HG03558 (cell line): ENCODE measurements around the gene CNST.
A peak's percentile ranks its signal among the peaks of the same experiment; 100 is the strongest.

Source experiments
- ATAC-seq: cut with Tn5 transposase; IDR thresholded peaks from one replicate; pipeline ENCODE4 v1.9.1; 2021; ENCODE audit warnings: moderate number of reproducible peaks; ENCODE audit not compliant: unreplicated experiment; ENCODE audit errors: extremely low read depth

The CNST gene, protein sequence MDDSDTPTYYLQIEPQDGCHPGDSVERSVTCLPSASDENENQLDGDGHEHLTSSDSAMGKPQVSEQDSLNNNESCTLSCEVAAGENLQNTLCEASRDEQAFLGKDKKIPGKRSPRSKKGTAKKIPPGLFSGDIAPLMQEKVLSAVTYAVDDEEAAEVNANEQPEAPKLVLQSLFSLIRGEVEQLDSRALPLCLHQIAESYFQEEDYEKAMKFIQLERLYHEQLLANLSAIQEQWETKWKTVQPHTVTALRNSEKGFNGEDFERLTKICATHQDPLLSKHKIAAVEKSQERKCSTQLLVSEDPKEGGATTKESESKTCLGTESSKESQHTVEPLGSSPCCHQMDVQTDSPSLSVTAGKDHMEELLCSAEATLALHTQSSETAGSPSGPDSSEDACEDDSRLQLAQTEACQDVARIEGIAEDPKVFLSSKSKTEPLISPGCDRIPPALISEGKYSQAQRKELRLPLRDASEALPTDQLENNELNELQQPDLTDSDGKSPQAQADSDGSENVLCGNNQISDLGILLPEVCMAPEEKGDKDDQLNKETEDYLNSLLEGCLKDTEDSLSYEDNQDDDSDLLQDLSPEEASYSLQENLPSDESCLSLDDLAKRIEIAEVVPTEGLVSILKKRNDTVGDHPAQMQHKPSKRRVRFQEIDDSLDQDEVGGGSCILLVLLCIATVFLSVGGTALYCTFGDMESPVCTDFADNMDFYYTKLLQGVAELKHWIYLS

DNA sequence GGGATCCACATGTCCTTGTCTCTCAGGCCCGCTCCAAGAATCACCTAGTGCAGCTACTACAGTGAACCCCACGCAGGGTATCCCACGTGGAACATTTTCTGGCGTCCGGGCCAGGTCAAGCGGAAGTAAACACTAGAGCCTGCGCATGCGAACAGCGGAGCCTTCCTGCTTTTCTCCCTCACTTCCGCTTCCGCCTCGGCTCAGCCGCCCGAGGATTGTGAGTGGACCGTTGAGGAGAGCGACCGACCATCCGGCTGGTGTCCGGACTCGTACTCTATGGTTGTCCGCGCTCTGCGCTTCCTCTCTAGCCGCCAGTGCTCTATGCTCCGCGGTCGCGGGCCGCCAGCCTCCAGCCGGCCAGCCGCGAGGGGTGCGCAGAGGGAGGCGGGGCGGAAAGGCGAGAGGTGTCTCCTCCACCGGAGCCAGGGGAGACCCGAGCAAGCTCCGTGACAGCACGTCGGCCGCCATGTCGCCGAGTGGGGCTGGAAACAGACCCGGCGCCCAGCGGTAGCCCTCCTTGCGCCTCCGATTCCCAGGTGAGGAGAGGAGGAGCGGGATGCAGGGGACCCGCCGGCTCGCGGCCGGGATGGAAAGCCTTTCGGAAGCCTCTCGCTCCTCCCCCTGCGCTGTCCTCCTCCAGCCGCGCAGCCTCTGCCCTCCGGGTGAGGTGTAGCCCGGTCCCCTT is at the start of gene CNST, which contains the start of gene TFB2M:
Gene CNST (plus strand): TSS at position 329 of the 685 bp plus-strand sequence. CDS start 25,107 bp downstream, outside the sequence.
Gene TFB2M (minus strand): TSS at position 134 of the 685 bp plus-strand sequence. CDS start 123 bp downstream, at position 11.
- peak; percentile 89 for ATAC-seq

- ATAC-seq: no peak
Observed at GRCh38 chr1:246517391-246517790, 48.9 kb upstream of the CNST start.

DNA sequence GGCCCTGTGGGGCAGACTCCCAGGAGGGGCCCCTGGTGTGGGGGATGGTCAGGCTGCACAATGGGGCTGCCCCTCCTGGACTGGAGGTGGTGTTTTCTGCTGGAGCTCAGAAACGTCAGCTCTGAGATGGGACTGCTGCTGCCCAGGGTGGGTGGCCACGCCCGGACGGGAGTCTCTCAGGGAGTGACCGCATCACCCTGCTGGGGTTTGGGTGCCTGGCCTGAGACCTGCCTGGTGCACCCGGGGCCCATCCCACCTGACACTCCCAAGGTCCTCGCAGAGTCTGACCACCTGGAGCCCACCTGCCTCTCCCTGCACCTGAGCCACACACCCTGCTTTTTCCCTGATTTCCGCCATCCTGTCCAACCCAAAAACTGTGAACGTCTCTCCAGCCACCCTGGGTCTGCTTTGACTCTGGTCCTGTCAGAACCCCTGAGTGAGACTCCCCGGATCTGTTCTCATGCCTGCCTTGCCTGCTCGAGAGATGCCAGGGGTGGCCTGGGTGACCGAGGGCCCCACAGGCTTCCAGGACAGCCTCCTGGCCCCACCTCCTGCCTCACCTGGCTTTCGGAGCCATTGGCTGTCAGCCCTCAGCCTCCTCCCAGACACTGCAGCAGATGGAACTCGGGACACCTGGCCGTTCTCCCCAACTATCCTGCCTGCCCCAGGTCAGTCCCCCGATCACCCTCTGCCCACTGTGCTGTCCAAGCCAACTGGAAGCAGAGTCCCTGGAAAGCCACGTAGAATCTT is 47.6 kb upstream of the CNST start:
- no peak for ATAC-seq

- ATAC-seq: no peak
Observed at GRCh38 chr1:246519514-246519913, 46.7 kb upstream of the CNST start.

DNA sequence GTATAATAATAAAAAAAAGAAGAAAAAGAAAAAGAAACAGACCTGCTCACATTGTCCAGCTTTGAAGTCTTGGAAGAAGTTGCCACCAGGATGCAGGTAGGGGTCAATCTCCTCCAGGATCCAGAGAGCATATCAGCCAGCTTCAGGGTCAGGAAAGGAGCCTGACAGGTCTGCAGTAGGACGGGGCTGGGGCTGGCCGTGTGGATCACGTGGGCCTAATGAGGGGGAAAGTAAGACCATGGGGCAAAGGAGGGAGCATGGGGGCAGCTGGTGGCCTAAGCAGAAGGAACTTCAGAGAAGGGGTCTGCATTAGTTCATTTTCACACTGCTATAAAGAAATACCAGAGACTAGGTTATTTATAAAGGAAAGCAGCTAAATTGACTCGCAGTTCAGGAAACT is 39.9 kb upstream of the CNST start:
- ATAC-seq: no peak

- ATAC-seq: no peak
Observed at GRCh38 chr1:246526915-246527314, 39.3 kb upstream of the CNST start.

GRCh38 chr1:246527402-246528088 is 38.7 kb upstream of the CNST start:
- no peak for ATAC-seq

DNA sequence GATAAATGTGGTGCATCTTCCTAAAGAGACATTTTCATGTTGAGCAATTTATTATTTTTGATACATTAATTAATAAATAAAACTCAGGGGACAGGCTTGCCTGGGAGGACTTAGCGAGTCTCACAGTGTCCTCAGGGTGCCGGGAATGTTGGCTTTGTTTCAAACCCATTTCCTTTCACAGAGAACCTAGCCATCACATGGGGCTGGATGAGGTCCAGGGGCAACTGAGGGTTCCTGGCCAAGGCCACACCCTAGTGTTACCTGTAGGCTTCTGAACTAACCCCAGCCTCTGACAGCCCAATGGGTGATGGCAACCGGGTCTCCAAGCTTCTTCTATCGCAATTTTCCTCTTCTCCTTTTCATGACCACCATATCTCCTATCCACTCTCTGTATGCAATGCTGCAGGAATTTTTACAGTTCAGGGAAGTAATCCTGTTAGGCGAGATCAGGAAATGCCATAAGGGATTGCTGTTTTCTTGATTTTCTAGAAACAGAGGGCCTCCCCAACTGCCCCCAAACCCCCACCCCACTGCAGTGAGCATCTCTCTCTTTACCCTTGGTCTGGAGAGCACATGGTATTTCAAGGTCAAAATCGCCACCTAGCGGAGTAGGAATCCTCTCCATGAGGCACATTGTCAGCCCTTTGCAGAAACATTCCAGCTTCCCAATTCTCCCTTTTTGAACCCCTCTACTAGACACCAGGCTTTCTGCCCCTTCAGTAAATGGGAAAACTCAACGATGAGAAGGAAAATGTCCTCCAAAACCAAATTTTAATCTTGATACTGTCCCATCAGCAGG is 37.1 kb upstream of the CNST start:
- ATAC-seq: no peak

GRCh38 chr1:246530482-246530881 is 35.8 kb upstream of the CNST start:
- no peak for ATAC-seq

GRCh38 chr1:246532519-246532918 is 33.7 kb upstream of the CNST start:
- no peak for ATAC-seq

DNA sequence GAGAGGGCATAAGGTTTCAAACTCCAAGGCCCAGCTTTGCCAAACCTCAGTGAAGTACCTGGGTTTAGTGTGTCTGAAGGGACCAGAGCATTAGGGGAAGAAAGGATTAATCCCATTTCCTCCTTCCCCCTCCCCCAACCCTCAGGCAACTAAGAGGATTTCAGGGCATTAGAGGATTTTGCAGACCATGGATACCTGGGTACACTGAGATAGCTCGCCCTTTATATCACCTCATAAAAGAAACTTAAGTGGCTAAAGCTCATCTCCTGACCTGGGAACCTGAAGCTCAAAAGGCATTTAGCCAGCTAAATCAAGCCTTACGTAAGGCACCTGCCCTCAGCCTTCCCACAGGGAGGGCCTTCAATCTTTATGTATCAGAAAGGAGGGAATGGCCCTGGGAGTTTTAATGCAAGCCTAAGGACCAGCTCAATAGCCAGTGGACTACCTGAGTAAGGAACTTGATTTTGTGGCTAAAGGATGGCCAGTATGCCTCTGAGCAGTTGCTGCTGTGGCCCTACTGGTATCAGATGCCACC is 32.8 kb upstream of the CNST start:
- ATAC-seq: no peak

- ATAC-seq: no peak
Observed at GRCh38 chr1:246534114-246534513, 32.1 kb upstream of the CNST start.

DNA sequence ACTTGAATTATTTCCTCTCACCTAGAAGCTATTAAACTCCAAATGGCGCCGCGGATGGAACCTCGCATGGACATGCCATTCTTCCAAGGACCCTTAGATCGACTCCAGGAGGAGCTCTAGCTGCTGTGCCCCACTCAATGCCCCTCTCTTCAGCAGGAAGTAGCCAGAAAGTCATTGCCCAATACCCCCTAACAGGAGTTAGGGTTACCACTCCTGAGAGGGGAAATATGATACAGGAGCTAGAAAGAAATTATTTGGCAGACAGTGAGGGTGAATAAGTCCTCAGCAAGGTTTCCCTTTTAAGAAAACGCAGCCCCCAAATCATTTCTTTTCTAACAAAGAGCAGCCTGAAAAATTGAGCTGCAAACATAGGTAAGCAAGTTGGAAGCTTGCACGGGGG is 28.8 kb upstream of the CNST start:
- ATAC-seq: no peak

GRCh38 chr1:246537887-246538286 is 28.4 kb upstream of the CNST start:
- ATAC-seq: no peak

DNA sequence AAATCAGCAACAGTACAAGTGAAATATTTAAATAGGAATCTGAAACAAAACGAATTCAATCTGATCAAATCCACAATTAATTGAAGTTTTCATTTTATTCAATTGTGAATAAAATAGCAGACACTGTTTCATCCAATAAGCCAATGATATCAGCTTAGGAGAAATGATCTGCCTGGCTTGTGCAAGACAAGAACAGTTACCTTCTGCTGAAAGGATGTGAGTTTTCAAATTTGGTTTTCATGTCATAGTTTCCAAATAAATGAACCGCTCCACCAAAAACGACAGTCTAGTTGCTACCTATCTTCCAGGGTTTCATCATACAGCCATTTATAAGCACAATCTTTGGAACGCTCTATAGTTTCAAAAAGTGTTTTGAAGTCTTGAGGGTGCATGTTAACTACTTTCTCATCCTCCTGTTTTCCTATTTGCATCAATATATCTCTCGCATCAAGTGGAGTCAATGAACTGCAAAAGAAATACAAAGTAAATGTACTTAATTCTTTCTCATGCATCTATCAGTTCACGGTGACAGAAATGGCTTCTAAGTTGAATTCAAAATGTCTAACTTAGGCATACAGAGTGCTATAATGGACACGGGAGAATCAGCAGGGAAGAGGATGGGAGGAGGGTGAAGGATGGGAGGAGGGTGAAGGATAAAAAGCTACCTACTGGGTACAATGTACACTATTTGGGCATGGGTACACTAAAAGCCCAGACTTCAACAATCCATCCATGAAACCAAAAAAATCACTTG is 25.3 kb upstream of the CNST start:
- no peak for ATAC-seq

DNA sequence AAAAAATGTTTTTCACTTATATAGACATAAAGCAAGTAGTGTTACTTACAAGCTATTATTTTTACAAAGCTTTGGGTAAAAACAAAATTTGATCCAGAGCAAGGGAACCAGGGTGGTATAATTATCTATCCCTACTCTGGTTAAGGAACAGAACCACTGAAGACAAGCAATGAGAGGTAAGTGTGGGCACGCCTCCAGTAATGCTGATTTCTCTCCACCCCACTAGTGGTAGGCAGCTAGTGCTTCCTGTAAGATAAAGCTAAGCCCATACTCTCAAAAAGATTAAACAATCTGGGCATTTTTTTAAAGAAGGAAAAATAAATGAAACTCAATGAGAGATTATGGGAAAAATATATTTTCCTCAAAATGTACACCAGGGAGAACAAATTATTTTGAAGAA is 22.3 kb upstream of the CNST start:
- ATAC-seq: no peak

DNA sequence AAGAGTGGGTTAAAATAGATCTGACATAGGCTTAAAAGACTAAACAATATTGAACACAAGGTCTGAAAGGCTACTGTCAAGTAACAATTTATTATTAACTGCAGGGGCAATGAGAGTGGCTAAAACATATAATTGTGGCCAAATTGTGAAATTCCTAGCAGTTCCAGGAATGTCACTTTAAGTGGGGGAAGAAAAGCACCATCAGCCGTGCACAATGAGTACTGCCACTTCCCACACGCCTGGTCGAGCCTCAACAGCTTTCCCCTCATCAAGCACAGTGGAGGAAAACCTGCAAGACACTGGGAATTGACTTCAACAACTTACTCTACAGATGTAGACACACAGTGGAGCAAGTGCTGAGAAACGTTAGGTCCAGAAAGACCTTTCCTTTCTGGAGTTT is 16.6 kb upstream of the CNST start:
- ATAC-seq: no peak

GRCh38 chr1:246550402-246550801 is 15.9 kb upstream of the CNST start:
- ATAC-seq: no peak
